ENCODE measurements around the gene PBX1. TPM values are rescaled to one million over a fixed set of nuclear protein-coding genes. Genes with fewer than 3 reads are reported as not detected.

PBX1 gene
- total RNA-seq, 1 donor from 2014 or later: 37.4 TPM

DNA sequence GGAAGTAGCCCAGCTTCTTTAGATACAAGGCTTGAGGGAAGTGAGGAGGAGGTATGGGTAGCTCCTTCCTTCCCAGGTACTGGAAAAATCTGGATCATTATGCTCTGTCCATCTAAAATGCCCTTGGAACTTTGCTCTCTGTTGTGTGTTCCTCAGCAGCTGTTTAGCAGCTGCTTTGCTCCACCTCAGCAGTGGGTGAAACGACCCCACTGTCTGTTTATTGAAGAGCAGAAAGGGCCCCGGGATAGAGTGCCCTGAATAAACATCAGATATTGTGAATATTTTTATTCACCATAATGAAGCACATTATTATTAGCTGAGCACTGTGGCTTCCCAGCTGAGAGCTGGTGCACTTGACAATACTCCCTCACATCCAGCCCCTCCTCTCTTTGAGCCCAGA, 237.9 kb downstream of the PBX1 start:
- TF ChIP-seq, protein P1, sequence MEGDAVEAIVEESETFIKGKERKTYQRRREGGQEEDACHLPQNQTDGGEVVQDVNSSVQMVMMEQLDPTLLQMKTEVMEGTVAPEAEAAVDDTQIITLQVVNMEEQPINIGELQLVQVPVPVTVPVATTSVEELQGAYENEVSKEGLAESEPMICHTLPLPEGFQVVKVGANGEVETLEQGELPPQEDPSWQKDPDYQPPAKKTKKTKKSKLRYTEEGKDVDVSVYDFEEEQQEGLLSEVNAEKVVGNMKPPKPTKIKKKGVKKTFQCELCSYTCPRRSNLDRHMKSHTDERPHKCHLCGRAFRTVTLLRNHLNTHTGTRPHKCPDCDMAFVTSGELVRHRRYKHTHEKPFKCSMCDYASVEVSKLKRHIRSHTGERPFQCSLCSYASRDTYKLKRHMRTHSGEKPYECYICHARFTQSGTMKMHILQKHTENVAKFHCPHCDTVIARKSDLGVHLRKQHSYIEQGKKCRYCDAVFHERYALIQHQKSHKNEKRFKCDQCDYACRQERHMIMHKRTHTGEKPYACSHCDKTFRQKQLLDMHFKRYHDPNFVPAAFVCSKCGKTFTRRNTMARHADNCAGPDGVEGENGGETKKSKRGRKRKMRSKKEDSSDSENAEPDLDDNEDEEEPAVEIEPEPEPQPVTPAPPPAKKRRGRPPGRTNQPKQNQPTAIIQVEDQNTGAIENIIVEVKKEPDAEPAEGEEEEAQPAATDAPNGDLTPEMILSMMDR (IDR thresholded peaks at IDR 0.05): no peak
- no peaks in the 10 kb centered on the region for H3K9me3 ChIP-seq
- H3K4me3 ChIP-seq: no peak overlapping the region
- no peak for DNase-seq (ENCODE audit: low spot score in 2 of 2)
- peaks cover 0 to 26% of the 10 kb centered on the region in 2 donors for H3K4me1 ChIP-seq
- intact Hi-C loops (cut with DNase I): no loop called here
- peaks cover 0 to 10% of the 10 kb centered on the region in 2 donors for H3K36me3 ChIP-seq
- H3K27me3 ChIP-seq: no peaks in the 10 kb centered on the region
- H3K27ac ChIP-seq: no peak overlapping the region

GRCh38 chr1:164801246-164801731, 242.3 kb downstream of the PBX1 start:
- no peaks in the 10 kb centered on the region for H3K27me3 ChIP-seq
- no peak for DNase-seq (ENCODE audit: low spot score in 2 of 2)
- intact Hi-C loops (cut with DNase I): no loop called here
- peaks cover 0 to 10% of the 10 kb centered on the region in 2 donors for H3K36me3 ChIP-seq
- peaks cover 0 to 24% of the 10 kb centered on the region in 2 donors for H3K4me1 ChIP-seq
- H3K27ac ChIP-seq: peak overlapping the region; percentile 84 to 89
- TF ChIP-seq, protein P1 (IDR thresholded peaks at IDR 0.05): no peak
- H3K4me3 ChIP-seq: peak overlapping the region in 1 of 2 donors; percentile 23
- no peaks in the 10 kb centered on the region for H3K9me3 ChIP-seq

GRCh38 chr1:164801791-164802502, 243.0 kb downstream of the PBX1 start:
- intact Hi-C loops (cut with DNase I): no loop called here
- TF ChIP-seq, protein P1 (IDR thresholded peaks at IDR 0.05): no peak
- H3K27me3 ChIP-seq: no peaks in the 10 kb centered on the region
- peak overlapping the region; percentile 4 to 23 for H3K4me3 ChIP-seq
- peak overlapping the region; percentile 84 to 89 for H3K27ac ChIP-seq
- no peak for DNase-seq (ENCODE audit: low spot score in 2 of 2)
- peaks cover 0 to 10% of the 10 kb centered on the region in 2 donors for H3K36me3 ChIP-seq
- peaks cover 0 to 24% of the 10 kb centered on the region in 2 donors for H3K4me1 ChIP-seq
- H3K9me3 ChIP-seq: no peaks in the 10 kb centered on the region

- peaks cover 0 to 10% of the 10 kb centered on the region in 2 donors for H3K36me3 ChIP-seq
- H3K4me1 ChIP-seq: peaks cover 0 to 24% of the 10 kb centered on the region in 2 donors
- H3K9me3 ChIP-seq: no peaks in the 10 kb centered on the region
- H3K4me3 ChIP-seq: no peak overlapping the region
- TF ChIP-seq, protein P1 (IDR thresholded peaks at IDR 0.05): no peak
- intact Hi-C loops (cut with DNase I): no loop called here
- peak overlapping the region; percentile 84 to 89 for H3K27ac ChIP-seq
- H3K27me3 ChIP-seq: no peaks in the 10 kb centered on the region
- DNase-seq (ENCODE audit: low spot score in 2 of 2): no peak
These were observed 243.7 kb downstream of the PBX1 start for GRCh38 chr1:164802529-164803282.

- H3K9me3 ChIP-seq: no peaks in the 10 kb centered on the region
- H3K27me3 ChIP-seq: no peaks in the 10 kb centered on the region
- H3K4me1 ChIP-seq: peaks cover 0 to 24% of the 10 kb centered on the region in 2 donors
- TF ChIP-seq, protein P1 (IDR thresholded peaks at IDR 0.05): no peak
- H3K36me3 ChIP-seq: peaks cover 0 to 10% of the 10 kb centered on the region in 2 donors
- DNase-seq (ENCODE audit: low spot score in 2 of 2): no peak
- no peak overlapping the region for H3K4me3 ChIP-seq
- intact Hi-C loops (cut with DNase I): no loop called here
- peak overlapping the region; percentile 84 to 89 for H3K27ac ChIP-seq
These were observed 244.4 kb downstream of the PBX1 start for GRCh38 chr1:164803366-164803765.

Measured in ascending aorta (tissue), 2 donors.